Common myeloid progenitor, CD34-positive (primary cell): ENCODE results near the gene CCDC12.
A peak's percentile ranks its signal among the peaks of the same experiment; 100 is the strongest.

Source experiments
- CTCF ChIA-PET: fragments of 350-600 bp; sonication (Branson Sonifier 250); formaldehyde crosslinking; loops from one replicate; lab custom pipeline; 2021; ENCODE audit warnings: antibody characterized with exemption; lab: Charles Lee
- POLR2A ChIA-PET: fragments of 350-600 bp; sonication (Branson Sonifier 250); formaldehyde crosslinking; loops from one replicate; lab custom pipeline; 2021; ENCODE audit warnings: antibody characterized with exemption; lab: Charles Lee
- DNase-seq, 3 donors: peaks; one replicate each; pipeline versions ENCODE4 v3.0.0 to v3.0.0-alpha.2; 2013
- H3K27ac ChIP-seq, 2 experiments: 1 replicate in 1 of 2; 2 replicates in 1 of 2; pipeline ENCODE4 v1.7.0; 2013; ENCODE audit warnings: inconsistent platforms in 2 of 2, low read length in 2 of 2, mild to moderate bottlenecking in 2 of 2, low read depth in 1 of 2, moderate library complexity in 1 of 2; ENCODE audit not compliant: severe bottlenecking in 2 of 2, insufficient read depth in 1 of 2, poor library complexity in 1 of 2
- H3K27me3 ChIP-seq, 5 experiments: replicated peaks in 2 of 5; 1 replicate in 3 of 5; 2 replicates in 2 of 5; pipeline versions ENCODE4 v1.6.1 to v1.7.0; 2013; ENCODE audit warnings: low read length in 4 of 5, mild to moderate bottlenecking in 2 of 5, moderate library complexity in 2 of 5, inconsistent platforms in 1 of 5; ENCODE audit not compliant: insufficient read depth in 5 of 5, control insufficient read depth in 4 of 5
- H3K36me3 ChIP-seq, 4 experiments: 1 replicate in 2 of 4; 2 replicates in 2 of 4; pipeline versions ENCODE4 v1.6.1 to v1.7.0; 2013; ENCODE audit warnings: low read length in 3 of 4, control low read depth in 1 of 4, mild to moderate bottlenecking in 1 of 4; ENCODE audit not compliant: control insufficient read depth in 4 of 4, insufficient read depth in 4 of 4
- H3K4me1 ChIP-seq, 4 experiments: 1 replicate in 3 of 4; 2 replicates in 1 of 4; pipeline versions ENCODE4 v1.6.1 to v1.7.1; 2013; ENCODE audit warnings: low read length in 3 of 4, mild to moderate bottlenecking in 3 of 4, control low read depth in 1 of 4, inconsistent platforms in 1 of 4, moderate library complexity in 1 of 4; ENCODE audit not compliant: control insufficient read depth in 4 of 4, insufficient read depth in 4 of 4; ENCODE audit errors: control extremely low read depth in 1 of 4
- H3K4me3 ChIP-seq, 7 experiments: 1 replicate in 4 of 7; 2 replicates in 3 of 7; pipeline versions ENCODE4 v1.5.1 to v1.7.0; 2013; ENCODE audit warnings: mild to moderate bottlenecking in 7 of 7, low read length in 6 of 7, moderate library complexity in 6 of 7, inconsistent platforms in 2 of 7, low read depth in 2 of 7, control low read depth in 1 of 7; ENCODE audit not compliant: insufficient read depth in 4 of 7, control insufficient read depth in 1 of 7; ENCODE audit errors: extremely low read depth in 1 of 7
- H3K9me3 ChIP-seq, 5 experiments: 1 replicate in 4 of 5; 2 replicates in 1 of 5; pipeline versions ENCODE4 v1.6.1 to v1.7.1; 2013; ENCODE audit warnings: low read length in 4 of 5, mild to moderate bottlenecking in 2 of 5, inconsistent platforms in 1 of 5, low read depth in 1 of 5, moderate library complexity in 1 of 5; ENCODE audit not compliant: control insufficient read depth in 4 of 5, insufficient read depth in 2 of 5; ENCODE audit errors: control extremely low read depth in 1 of 5
- WGBS: methylation state at CpG from one replicate; pipeline ENCODE4 v1.1.5; 2013; ENCODE audit not compliant: insufficient coverage; 5-methylcytosine and 5-hydroxymethylcytosine counted together

The CCDC12 gene

DNA sequence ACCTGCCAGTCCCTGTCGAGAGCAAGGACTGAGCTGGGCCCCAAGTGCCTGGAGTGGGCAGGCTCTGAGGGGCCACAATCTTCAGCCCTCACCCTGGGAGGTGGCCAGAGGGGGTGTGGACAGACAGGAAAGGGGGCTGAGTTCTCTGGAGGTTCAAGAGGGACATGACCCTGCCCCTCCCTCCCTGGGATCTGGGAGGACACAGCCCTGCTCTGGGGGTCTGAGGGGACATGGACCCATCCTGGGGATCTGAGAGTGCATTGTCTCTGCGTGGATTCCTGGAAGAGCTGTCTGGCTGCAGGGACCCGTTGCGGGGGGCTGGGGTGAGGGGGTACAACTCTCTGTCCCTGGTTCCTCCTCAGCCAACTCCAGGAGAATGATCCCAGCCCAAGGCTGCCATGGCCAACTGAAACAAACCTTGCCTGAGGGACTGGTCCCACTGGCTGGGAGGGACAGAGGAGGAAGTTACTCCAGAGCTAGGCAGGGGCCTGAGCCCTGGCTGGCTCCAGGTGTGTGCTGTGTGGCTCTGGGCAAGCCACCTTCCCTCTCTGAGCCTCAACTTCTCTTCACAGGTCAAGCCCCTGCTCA, 70.0 kb downstream of the CCDC12 start:
- WGBS, result 83% methylated on average over 1 of the region's 4 CpGs
- peaks cover 0 to 11% (median 7%) of the 10 kb centered on the region in 4 experiments for H3K4me1 ChIP-seq
- H3K27ac ChIP-seq, result no peak overlapping the region
- H3K4me3 ChIP-seq, result no peak overlapping the region
- H3K36me3 ChIP-seq, result no peaks in the 10 kb centered on the region
- no peaks in the 10 kb centered on the region for H3K27me3 ChIP-seq
- POLR2A ChIA-PET, result no interaction called here
- no peaks in the 10 kb centered on the region for H3K9me3 ChIP-seq
- CTCF ChIA-PET, result interaction anchor here (0.6 to 1.2 kb wide), 4 partner anchors 8 to 705 kb away, joined by 3 to 6 read pairs (median 4); no protein-coding TSS in a partner anchor
- DNase-seq, result no peak

DNA sequence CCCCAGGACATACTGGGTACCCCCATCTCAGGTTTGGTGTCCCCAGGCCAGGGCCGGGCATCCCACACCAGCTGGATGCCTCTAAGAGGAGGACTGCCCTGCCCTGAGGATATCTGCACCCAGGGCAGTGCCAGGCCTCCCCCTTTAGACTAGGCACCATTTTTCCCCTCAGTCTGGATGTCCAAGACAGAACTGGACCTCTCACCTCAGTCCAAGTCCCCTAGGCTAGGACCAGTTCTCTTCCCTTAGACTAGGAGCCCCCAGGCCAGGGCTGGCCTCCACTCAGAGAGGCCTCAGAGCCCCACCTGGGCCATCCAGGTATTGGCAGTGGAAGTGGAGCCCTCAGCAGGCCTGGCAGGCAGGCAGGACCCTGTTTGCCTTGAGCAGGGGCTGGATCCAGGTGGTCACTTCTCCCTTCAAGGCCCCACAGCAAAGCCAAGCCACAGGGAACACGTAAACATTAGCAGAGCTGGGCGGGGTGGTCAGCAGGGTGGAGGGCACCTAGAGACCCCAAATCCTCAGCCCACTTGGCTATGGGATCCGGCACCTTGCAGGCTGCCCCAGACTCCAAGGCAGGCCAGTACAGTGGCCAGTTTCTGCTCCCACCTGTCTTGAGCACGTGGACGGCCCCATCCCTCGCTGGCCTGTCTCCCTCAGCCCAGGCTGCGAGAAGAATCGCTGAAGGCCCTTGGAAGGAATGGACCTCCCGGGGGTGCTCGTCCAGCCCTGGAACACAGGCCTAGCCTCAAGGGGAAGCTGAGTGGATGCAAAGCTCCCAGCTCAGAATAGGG, 70.7 kb downstream of the CCDC12 start:
- ChIA-PET POLR2A (no interaction called here), CTCF (interaction anchor here (0.6 to 1.2 kb wide), 3 partner anchors 9 to 46 kb away, joined by 3 to 4 read pairs (median 3); no protein-coding TSS in a partner anchor)
- Histone ChIP-seq H3K4me1 (peaks cover 0 to 11% (median 7%) of the 10 kb centered on the region in 4 experiments), H3K27ac (no peak overlapping the region), H3K27me3 (no peaks in the 10 kb centered on the region), H3K9me3 (no peaks in the 10 kb centered on the region), H3K36me3 (no peaks in the 10 kb centered on the region), H3K4me3 (no peak overlapping the region)
- DNase-seq, result no peak
- WGBS, result 97% methylated on average over 10 of the region's 11 CpGs

DNA sequence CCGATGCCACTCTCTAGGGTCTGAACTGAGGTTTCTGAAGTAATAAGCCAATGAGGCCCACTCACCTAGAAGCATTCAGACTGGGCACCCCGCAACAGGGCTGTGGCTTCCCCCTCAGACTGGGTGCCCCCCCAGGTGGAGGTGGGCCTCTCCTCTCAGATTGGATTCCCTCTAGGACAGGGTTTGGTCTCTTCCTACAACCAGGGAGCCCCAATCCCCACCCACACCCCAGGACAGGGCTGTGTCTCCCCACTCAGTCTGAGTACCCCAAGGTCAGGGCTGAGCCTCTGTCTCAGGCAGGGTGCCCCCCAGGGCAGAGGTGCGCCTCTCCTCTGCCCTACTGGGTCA, 71.4 kb downstream of the CCDC12 start:
- WGBS, result 96% methylated on average over 3 of the region's 3 CpGs
- CTCF ChIA-PET, result no interaction called here

DNA sequence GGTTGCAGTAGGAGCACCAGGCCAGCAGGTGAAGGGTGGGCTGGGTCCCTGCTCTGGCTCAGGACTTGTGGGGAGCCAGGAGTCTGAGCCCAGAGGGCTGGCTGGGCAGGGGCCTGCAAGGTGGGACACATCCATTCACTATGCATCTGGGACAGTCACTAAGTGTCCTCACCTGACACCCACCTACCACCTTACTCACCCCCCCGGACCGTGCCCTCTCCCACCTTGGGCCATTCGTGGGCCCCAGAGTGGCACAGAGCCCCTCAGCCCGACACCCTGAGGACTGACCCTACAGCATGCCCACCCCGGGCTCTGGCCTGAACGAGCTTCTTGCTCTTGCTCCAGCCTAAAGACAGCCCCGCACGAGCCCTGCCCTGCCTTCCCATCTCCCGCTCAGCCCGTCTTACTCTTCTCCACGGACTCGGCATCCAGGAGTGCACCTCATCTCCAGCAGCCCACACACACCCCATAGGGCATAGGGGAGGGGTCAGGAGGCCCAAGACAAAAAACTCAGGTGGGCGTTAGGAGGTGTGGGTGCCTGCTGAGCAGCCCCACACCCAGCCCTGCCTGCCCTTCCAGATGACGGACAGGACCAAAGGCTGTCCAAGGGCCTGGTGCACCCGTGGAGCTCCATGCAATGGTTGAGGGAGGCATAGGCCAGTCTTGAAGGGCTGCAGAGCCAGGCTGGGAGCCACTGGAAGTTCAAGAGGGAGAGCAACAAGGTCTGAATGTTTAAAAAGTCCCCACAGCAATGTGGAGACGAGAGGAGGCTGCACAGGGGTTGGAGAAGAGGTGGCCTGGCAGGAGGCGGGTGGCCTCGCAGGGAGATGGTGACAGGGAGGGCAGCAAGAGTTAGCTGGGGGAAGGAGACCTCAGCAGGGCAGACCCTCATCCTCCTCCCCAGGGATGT, 72.0 kb downstream of the CCDC12 start:
- peaks cover 0 to 6% (median 4%) of the 10 kb centered on the region in 4 experiments for H3K4me1 ChIP-seq
- no peaks in the 10 kb centered on the region for H3K27me3 ChIP-seq
- H3K9me3 ChIP-seq, result no peaks in the 10 kb centered on the region
- H3K27ac ChIP-seq, result no peak overlapping the region
- CTCF ChIA-PET, result interaction anchor here (1.9 kb wide), 1 partner anchor 9 kb away, joined by 7 read pairs; no protein-coding TSS in a partner anchor
- 97% methylated on average over 15 of the region's 18 CpGs for WGBS
- H3K36me3 ChIP-seq, result no peaks in the 10 kb centered on the region
- POLR2A ChIA-PET, result no interaction called here
- no peak overlapping the region for H3K4me3 ChIP-seq
- DNase-seq, result no peak

More for the DNA sequence above, 71.4 kb downstream of the CCDC12 start:
- no peaks in the 10 kb centered on the region for H3K27me3 ChIP-seq
- no peak for DNase-seq
- peaks cover 0 to 11% (median 7%) of the 10 kb centered on the region in 4 experiments for H3K4me1 ChIP-seq
- no peak overlapping the region for H3K27ac ChIP-seq
- POLR2A ChIA-PET, result no interaction called here
- no peaks in the 10 kb centered on the region for H3K9me3 ChIP-seq
- no peaks in the 10 kb centered on the region for H3K36me3 ChIP-seq
- H3K4me3 ChIP-seq, result no peak overlapping the region

DNA sequence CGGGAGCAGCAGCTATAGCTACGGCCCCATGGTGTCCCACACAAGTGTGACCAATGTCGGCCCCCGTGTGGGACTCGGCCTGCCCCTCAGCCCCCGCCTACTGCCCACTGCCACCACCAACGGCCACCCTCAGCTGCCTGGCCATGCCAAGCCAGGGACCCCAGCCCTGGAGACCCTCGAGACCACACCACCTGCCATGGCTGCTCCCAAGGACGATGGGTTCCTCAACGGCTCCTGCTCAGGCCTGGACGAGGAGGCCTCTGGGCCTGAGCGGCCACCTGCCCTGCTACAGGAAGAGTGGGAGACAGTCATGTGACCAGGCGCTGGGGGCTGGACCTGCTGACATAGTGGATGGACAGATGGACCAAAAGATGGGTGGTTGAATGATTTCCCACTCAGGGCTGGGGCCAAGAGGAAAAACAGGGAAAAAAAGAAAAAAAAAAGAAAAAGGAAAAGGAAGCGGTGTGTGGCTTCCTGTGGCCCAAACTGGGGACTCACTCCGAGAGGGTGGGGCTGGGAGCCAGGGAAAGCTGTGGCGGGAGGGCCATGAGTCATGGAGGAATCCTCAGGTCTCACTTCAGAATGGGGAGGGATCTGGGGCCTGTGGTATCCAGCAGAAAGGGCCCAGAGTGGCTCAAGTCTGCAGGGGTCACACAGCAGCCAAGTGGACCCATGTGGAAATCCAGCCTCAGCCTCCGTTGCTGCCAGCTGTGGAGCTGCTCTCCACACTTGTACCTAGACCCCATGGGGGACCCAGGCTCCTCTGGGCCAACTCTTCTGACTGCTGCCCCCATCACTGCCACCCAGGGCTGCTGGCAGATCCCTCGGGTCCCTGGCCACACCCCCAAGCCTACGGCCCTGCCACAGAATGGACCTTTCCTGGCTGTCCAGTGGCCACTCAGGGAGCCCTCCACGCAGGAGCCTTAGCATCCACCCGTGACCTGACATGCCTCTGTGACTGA, 72.9 kb downstream of the CCDC12 start:
- no peaks in the 10 kb centered on the region for H3K9me3 ChIP-seq
- no peaks in the 10 kb centered on the region for H3K36me3 ChIP-seq
- peak in 2 of 3 donors; percentile 33 to 42 for DNase-seq
- no peak overlapping the region for H3K4me3 ChIP-seq
- POLR2A ChIA-PET, result no interaction called here
- WGBS, result 67% methylated on average over 19 of the region's 21 CpGs
- CTCF ChIA-PET, result interaction anchor here (1.0 to 1.9 kb wide), 2 partner anchors 9 to 53 kb away, joined by 3 to 7 read pairs; no protein-coding TSS in a partner anchor
- no peak overlapping the region for H3K27ac ChIP-seq
- H3K27me3 ChIP-seq, result peaks cover 0 to 8% (median 0%) of the 10 kb centered on the region in 5 experiments
- peaks cover 0 to 9% (median 4%) of the 10 kb centered on the region in 4 experiments for H3K4me1 ChIP-seq

DNA sequence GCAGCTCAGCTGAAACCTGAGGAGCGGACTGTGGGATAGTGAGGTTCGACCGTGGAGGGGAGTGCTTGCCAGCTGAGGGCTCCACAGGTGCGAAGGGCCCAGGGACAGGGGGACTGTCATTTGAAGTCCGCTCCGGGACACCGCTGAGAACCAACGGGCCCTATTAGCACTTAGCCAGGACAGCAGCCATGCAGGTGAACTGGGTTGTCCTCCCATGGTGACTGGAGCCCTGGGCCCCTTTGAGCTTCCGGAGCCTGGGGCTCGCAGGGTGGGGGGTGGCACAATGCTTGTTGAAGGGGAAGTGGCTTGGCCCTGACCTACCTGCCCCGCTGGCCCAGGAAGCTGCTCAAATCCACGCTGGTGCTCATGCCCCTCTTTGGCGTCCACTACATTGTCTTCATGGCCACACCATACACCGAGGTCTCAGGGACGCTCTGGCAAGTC, 74.3 kb downstream of the CCDC12 start:
- Histone ChIP-seq H3K4me1 (peaks cover 0 to 15% (median 7%) of the 10 kb centered on the region in 4 experiments), H3K4me3 (no peak overlapping the region), H3K9me3 (no peaks in the 10 kb centered on the region), H3K36me3 (no peaks in the 10 kb centered on the region), H3K27me3 (peaks cover 0 to 19% (median 6%) of the 10 kb centered on the region in 5 experiments), H3K27ac (no peak overlapping the region)
- no peak for DNase-seq
- ChIA-PET POLR2A (no interaction called here), CTCF (interaction anchor here (1.4 to 1.9 kb wide), 3 partner anchors 12 to 36 kb away, joined by 4 to 14 read pairs (median 7); no protein-coding TSS in a partner anchor)
- 95% methylated on average over 14 of the region's 15 CpGs for WGBS
